SU-DHL-6 (cell line): ENCODE measurements around the gene LRRC3B.

Experiments
- H2AFZ ChIP-seq: fragments of 200-600 bp; sonication (generic); 2 replicates; pipeline ENCODE4 v1.6.1; 2014; ENCODE audit warnings: low read depth, mild to moderate bottlenecking, moderate library complexity, mixed read lengths, antibody characterized with exemption, low read length; ENCODE audit not compliant: severe bottlenecking
- H3F3A ChIP-seq: fragments of 200-600 bp; shearing (Covaris generic); 2 replicates; pipeline ENCODE4 v1.6.0; 2016; ENCODE audit warnings: antibody characterized with exemption, mild to moderate bottlenecking; ENCODE audit not compliant: insufficient read depth
- H3K27ac ChIP-seq: fragments of 200-600 bp; sonication (generic); 2 replicates; pipeline ENCODE4 v1.5.1; 2016; ENCODE audit warnings: low read depth, mild to moderate bottlenecking, low read length, moderate library complexity, mixed read lengths
- H3K27me3 ChIP-seq: fragments of 200-600 bp; sonication (generic), shearing (Covaris generic); 2 replicates; pipeline ENCODE4 v1.6.0; 2014; ENCODE audit warnings: mild to moderate bottlenecking, low read length
- H3K36me3 ChIP-seq: fragments of 200-600 bp; sonication (generic); 2 replicates; pipeline ENCODE4 v1.6.1; 2014; ENCODE audit warnings: mild to moderate bottlenecking, low read length, mixed read lengths
- H3K4me2 ChIP-seq: fragments of 300-600, 200-600 bp; shearing (Covaris generic), sonication (generic); 2 replicates; pipeline ENCODE4 v1.6.0; 2014; ENCODE audit warnings: low read length, low read depth, mild to moderate bottlenecking; ENCODE audit not compliant: poor library complexity, severe bottlenecking
- H3K4me3 ChIP-seq: fragments of 200-600 bp; sonication (generic); 2 replicates; pipeline ENCODE4 v1.5.1; 2014; ENCODE audit warnings: antibody characterized with exemption, low read length, mild to moderate bottlenecking, mixed read lengths; ENCODE audit not compliant: insufficient read depth, poor library complexity, severe bottlenecking
- H3K79me2 ChIP-seq: fragments of 200-600 bp; sonication (generic); 2 replicates; pipeline ENCODE4 v1.6.1; 2014; ENCODE audit warnings: mild to moderate bottlenecking, low read length, moderate library complexity; ENCODE audit not compliant: insufficient read depth
- H3K9ac ChIP-seq: fragments of 200-600 bp; sonication (generic); 2 replicates; pipeline ENCODE4 v1.7.0; 2014; ENCODE audit warnings: mild to moderate bottlenecking, low read length
- H3K9me2 ChIP-seq: fragments of 200-600 bp; sonication (generic); replicated peaks from 2 replicates; pipeline ENCODE4 v1.6.1; 2014; ENCODE audit warnings: low read length; ENCODE audit not compliant: insufficient read depth
- H3K9me3 ChIP-seq: fragments of 200-600 bp; sonication (generic); 2 replicates; pipeline ENCODE4 v1.6.1; 2014; ENCODE audit warnings: low read length, mixed read lengths; ENCODE audit not compliant: insufficient read depth
- H4K20me1 ChIP-seq: fragments of 200-600 bp; sonication (generic); 2 replicates; pipeline ENCODE4 v1.6.1; 2014; ENCODE audit warnings: low read depth, mild to moderate bottlenecking, antibody characterized with exemption, low read length, moderate library complexity, mixed read lengths
- EZH2phosphoT487 ChIP-seq: fragments of 200-600 bp; sonication (generic), shearing (Covaris generic); conservative IDR thresholded peaks from 2 replicates; pipeline ENCODE4 v1.6.1; 2018; ENCODE audit warnings: mild to moderate bottlenecking, antibody characterized with exemption, low read length, moderate library complexity, mixed read lengths
- TF ChIP-seq, protein P1 (sequence below): fragments of 200-600 bp; sonication (generic); IDR thresholded peaks from one replicate; pipeline ENCODE4 v1.5.1; 2017; ENCODE audit warnings: antibody characterized with exemption, mild to moderate bottlenecking, low read length, moderate library complexity; ENCODE audit not compliant: insufficient read depth, poor library complexity, severe bottlenecking

LRRC3B gene

DNA sequence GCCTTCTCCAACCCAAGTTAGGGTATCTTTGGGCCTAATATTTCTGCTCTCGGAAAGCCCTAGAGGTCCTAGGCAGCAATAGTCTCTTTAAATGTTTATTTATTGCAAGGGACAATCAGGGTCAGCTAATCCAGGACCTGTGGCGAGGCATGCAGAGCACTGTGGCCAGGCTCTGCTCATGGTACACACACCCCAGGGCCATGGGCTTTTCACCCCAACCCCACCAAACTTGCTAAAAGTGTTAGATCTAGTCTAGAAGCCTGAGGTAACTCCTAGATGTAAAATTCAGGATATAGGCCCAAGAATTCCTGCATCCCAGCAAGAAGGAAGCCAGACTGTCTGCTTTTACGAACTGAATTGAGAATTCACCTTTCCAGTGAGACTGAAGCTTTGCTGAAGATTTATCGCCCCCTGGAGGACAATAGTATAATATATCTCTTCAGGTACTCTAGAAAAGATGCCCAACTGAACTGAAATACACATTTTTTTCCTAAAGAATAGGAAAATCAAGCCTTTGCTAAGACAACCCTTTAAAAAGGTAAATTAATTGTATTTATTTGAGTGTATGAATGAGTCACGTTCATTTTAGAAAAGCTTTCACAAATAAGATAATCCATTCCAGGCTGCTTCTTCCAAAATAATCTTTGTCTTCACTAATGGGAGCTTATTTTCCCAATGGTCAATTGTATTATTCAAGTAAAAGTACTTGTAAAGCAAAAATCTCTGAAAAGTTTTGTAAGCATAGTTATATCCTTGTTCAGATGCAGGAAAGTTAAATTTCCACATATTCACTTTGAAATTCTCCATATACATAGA, 89.8 kb downstream of the LRRC3B start:
- H3K79me2 ChIP-seq: no peaks in the 10 kb centered on the region
- TF ChIP-seq, protein P1, sequence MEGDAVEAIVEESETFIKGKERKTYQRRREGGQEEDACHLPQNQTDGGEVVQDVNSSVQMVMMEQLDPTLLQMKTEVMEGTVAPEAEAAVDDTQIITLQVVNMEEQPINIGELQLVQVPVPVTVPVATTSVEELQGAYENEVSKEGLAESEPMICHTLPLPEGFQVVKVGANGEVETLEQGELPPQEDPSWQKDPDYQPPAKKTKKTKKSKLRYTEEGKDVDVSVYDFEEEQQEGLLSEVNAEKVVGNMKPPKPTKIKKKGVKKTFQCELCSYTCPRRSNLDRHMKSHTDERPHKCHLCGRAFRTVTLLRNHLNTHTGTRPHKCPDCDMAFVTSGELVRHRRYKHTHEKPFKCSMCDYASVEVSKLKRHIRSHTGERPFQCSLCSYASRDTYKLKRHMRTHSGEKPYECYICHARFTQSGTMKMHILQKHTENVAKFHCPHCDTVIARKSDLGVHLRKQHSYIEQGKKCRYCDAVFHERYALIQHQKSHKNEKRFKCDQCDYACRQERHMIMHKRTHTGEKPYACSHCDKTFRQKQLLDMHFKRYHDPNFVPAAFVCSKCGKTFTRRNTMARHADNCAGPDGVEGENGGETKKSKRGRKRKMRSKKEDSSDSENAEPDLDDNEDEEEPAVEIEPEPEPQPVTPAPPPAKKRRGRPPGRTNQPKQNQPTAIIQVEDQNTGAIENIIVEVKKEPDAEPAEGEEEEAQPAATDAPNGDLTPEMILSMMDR: peak; percentile 42
- TF ChIP-seq EZH2phosphoT487: no peak
- H3K27me3 ChIP-seq: no peaks in the 10 kb centered on the region
- no peaks in the 10 kb centered on the region for H3F3A ChIP-seq
- H3K9me3 ChIP-seq: no peaks in the 10 kb centered on the region
- H3K4me3 ChIP-seq: no peak overlapping the region
- H3K4me2 ChIP-seq: no peak overlapping the region
- no peaks in the 10 kb centered on the region for H3K36me3 ChIP-seq
- H3K27ac ChIP-seq: no peak overlapping the region
- no peaks in the 10 kb centered on the region for H4K20me1 ChIP-seq
- H3K9ac ChIP-seq: no peak overlapping the region
- H3K9me2 ChIP-seq: no peaks in the 10 kb centered on the region
- no peak overlapping the region for H2AFZ ChIP-seq

DNA sequence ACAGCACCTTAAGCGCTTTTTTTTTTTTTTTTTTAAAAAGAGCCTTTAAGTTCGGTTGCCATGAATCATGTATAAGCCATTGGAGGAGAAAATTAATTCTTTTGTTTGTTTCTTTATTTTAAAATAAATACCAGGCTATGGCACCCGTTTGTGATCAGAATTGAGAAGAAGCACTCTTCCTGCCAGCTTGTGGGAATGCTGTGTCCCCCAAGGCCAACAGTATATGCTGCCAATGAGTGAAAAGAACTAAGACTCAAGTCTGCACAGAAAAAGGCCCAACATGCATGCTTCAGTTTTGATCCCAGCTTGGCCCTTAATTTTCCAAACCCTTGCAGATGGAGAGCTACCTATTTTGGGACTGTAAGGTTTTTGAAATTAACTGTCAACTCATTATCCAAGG, 90.5 kb downstream of the LRRC3B start:
- TF ChIP-seq, protein P1: no peak
- Histone ChIP-seq H3K27me3 (no peaks in the 10 kb centered on the region), H3K9me2 (no peaks in the 10 kb centered on the region), H3K36me3 (no peaks in the 10 kb centered on the region), H3F3A (no peaks in the 10 kb centered on the region), H4K20me1 (no peaks in the 10 kb centered on the region), H3K4me3 (no peak overlapping the region), H3K9ac (no peak overlapping the region), H3K27ac (no peak overlapping the region), H3K79me2 (no peaks in the 10 kb centered on the region), H2AFZ (no peak overlapping the region), H3K4me2 (no peak overlapping the region), H3K9me3 (no peaks in the 10 kb centered on the region)

DNA sequence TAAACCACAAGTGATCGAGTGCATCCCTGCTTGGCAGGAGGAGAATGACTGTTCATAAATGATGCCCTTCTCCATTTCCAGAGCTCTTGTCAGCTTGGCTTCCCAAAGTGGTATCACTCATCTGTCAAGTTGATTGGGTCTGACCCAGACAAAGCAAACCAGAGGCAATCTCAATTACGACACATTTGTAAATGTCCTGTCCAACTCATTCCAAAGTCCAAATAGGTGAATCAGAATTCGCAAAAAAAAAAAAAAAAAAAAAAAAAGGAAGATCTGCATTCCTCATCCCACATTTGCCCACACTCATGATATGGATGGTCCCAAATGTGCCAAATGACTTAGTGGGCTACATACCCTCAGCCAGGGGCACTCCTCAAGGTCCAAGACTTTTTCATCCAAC, 91.9 kb downstream of the LRRC3B start:
- H3K9me3 ChIP-seq: no peaks in the 10 kb centered on the region
- H3K27ac ChIP-seq: no peak overlapping the region
- TF ChIP-seq, protein P1: no peak
- no peak for TF ChIP-seq EZH2phosphoT487
- no peaks in the 10 kb centered on the region for H3K27me3 ChIP-seq
- no peak overlapping the region for H2AFZ ChIP-seq
- H4K20me1 ChIP-seq: no peaks in the 10 kb centered on the region
- H3K9me2 ChIP-seq: no peaks in the 10 kb centered on the region
- H3K9ac ChIP-seq: no peak overlapping the region
- no peaks in the 10 kb centered on the region for H3F3A ChIP-seq
- H3K4me3 ChIP-seq: no peak overlapping the region
- no peak overlapping the region for H3K4me2 ChIP-seq
- H3K79me2 ChIP-seq: no peaks in the 10 kb centered on the region
- no peaks in the 10 kb centered on the region for H3K36me3 ChIP-seq
